Mucosa of descending colon (tissue), 3 donors: Measurements from ENCODE around the gene PTHLH. TPM values are rescaled to one million over a fixed set of nuclear protein-coding genes. Genes with fewer than 3 reads are reported as not detected.

ENCODE experiments used
- ATAC-seq: fragments of 200-7000 bp; cut with Tn5 transposase; one replicate; pipeline ENCODE4 v1.9.1; 2020; ENCODE audit warnings: mild to moderate bottlenecking, moderate library complexity
- DNase-seq, 3 donors: peaks; one replicate each; pipeline ENCODE4 v3.0.0-alpha.2; 2020
- H3K36me3 ChIP-seq: fragments of 200-600 bp; one replicate; pipeline ENCODE4 v1.8.0; 2021; ENCODE audit warnings: low read depth, mild to moderate bottlenecking
- H3K4me1 ChIP-seq: fragments of 200-600 bp; one replicate; pipeline ENCODE4 v1.8.0; 2021; ENCODE audit warnings: low read depth, mild to moderate bottlenecking
- H3K4me3 ChIP-seq: fragments of 200-600 bp; one replicate; pipeline ENCODE4 v1.8.0; 2021; ENCODE audit warnings: mild to moderate bottlenecking
- H3K9me3 ChIP-seq: fragments of 200-600 bp; one replicate; pipeline ENCODE4 v1.8.0; 2021; ENCODE audit warnings: mild to moderate bottlenecking
- CTCF ChIP-seq: fragments of 200-600 bp; IDR thresholded peaks from one replicate; pipeline ENCODE4 v1.8.0; 2022; ENCODE audit warnings: antibody characterized with exemption, mild to moderate bottlenecking
- intact Hi-C, 2 donors: fragments of 100-400 bp; cut with DNase I in 1 of 2; cut with micrococcal nuclease in 1 of 2; formaldehyde crosslinking; loops; one replicate each; pipeline versions ENCODE4 v1.11.0 to v1.11.1; 2022; cut with DNase I, micrococcal nuclease
- total RNA-seq, 3 donors: library from RNA; stranded (reverse); fragmentation: NEBNext Ultra II Directional in 2 of 3; extraction: Animal tissue kit (Norgen Biotek cat#: 25700) in 2 of 3; gene quantifications; one replicate each; pipeline versions ENCODE4 v1.2.1 to v1.2.4, GENCODE V29; 2021 to 2023
- donor health status: DM: no; HTN: no; CAD: no; lungs with moderate emphysema.
- donor health status: DM: no; HTN: no; CAD: no.
- donor health status: DM: no; HTN: yes; CAD: no.

PTHLH gene
- total RNA-seq, 3 donors from 2014 or later: 2.2 TPM; not detected in 2

- intact Hi-C loops: no loop called here
- H3K36me3 ChIP-seq: no peaks in the 10 kb centered on the region
- no peak overlapping the region for H3K4me3 ChIP-seq
- H3K9me3 ChIP-seq: no peaks in the 10 kb centered on the region
- DNase-seq (no peak), ATAC-seq (no peak)
- TF ChIP-seq CTCF: no peak
- H3K4me1 ChIP-seq: peaks cover 13% of the 10 kb centered on the region
Measured at GRCh38 chr12:27965411-27965810, 7.1 kb downstream of the PTHLH start.

- Histone ChIP-seq H3K4me3 (no peak overlapping the region), H3K36me3 (no peaks in the 10 kb centered on the region), H3K4me1 (peaks cover 3% of the 10 kb centered on the region), H3K9me3 (no peaks in the 10 kb centered on the region)
- DNase-seq (no peak), ATAC-seq (no peak)
- no peak for TF ChIP-seq CTCF
- intact Hi-C loops: no loop called here
Measured at GRCh38 chr12:27964123-27964522, 8.4 kb downstream of the PTHLH start.

- ATAC-seq: no peak
- DNase-seq: no peak
- TF ChIP-seq CTCF: no peak
- intact Hi-C loops: no loop called here
- no peaks in the 10 kb centered on the region for H3K9me3 ChIP-seq
- H3K4me1 ChIP-seq: no peaks in the 10 kb centered on the region
- no peaks in the 10 kb centered on the region for H3K36me3 ChIP-seq
- H3K4me3 ChIP-seq: no peak overlapping the region
Measured at GRCh38 chr12:27960821-27961220, 11.7 kb downstream of the PTHLH start.

- ATAC-seq: no peak
- no peak overlapping the region for H3K4me3 ChIP-seq
- no peaks in the 10 kb centered on the region for H3K36me3 ChIP-seq
- no peaks in the 10 kb centered on the region for H3K9me3 ChIP-seq
- no peak for DNase-seq
- intact Hi-C loops: no loop called here
- H3K4me1 ChIP-seq: no peaks in the 10 kb centered on the region
- no peak for TF ChIP-seq CTCF
Measured at GRCh38 chr12:27958675-27959074, 13.9 kb downstream of the PTHLH start.

GRCh38 chr12:27957366-27957765 is 15.2 kb downstream of the PTHLH start:
- no peaks in the 10 kb centered on the region for H3K9me3 ChIP-seq
- DNase-seq: no peak
- intact Hi-C loops: no loop called here
- H3K4me3 ChIP-seq: no peak overlapping the region
- no peak for TF ChIP-seq CTCF
- H3K4me1 ChIP-seq: no peaks in the 10 kb centered on the region
- no peaks in the 10 kb centered on the region for H3K36me3 ChIP-seq
- ATAC-seq: no peak

GRCh38 chr12:27953817-27954216 is 18.7 kb downstream of the PTHLH start:
- no peak for ATAC-seq

More at GRCh38 chr12:27953817-27954216, 18.7 kb downstream of the PTHLH start:
- no peak for TF ChIP-seq CTCF
- H3K36me3 ChIP-seq: no peaks in the 10 kb centered on the region
- no peaks in the 10 kb centered on the region for H3K4me1 ChIP-seq
- H3K9me3 ChIP-seq: no peaks in the 10 kb centered on the region
- no peak overlapping the region for H3K4me3 ChIP-seq
- no peak for DNase-seq
- intact Hi-C loops: no loop called here
